ENCODE data around the gene ADGRV1.

Gene ADGRV1

DNA sequence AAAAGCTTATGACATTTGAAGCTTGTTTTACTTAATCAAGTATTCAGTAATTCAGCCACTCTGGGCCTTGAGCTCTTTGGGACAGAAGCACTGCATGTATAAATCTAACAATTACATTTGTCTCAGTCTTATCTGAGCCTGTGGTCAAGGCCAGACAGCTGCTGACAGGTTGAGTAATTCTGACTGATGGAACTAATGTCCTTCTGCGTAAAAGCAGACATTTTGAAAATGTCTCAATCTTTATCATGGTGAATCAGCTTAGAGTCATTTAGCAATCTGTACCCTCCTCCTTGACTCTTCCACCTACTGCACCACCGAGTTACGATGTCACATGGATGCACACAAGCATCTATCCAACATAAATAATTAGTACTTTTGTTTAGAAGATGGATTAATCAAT, 424.6 kb downstream of the ADGRV1 start:
- no peak for DNase-seq (ENCODE audit: low spot score)
- in situ Hi-C loops (cut with MboI; ENCODE audit: low sequenced_read_pairs, unreplicated experiment): no loop called here

DNA sequence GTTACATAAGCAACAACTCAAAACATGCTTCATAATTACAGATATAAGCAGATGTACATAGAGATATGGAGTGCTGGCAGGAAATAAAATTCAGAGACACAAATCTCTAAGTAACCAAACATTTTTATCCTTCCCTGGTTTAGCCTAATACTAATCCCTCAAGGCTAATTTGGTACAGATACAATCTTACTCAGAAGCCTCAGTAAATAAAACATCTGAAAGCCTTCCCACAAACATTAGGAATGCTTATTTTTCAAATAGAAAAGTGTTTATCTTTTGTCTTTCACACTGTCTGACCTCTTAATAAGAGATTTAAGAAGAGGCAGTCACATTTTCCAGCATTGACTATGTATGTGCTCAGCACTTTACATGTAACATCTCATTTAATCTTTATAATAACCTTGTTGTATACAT, 425.1 kb downstream of the ADGRV1 start:
- TF ChIP-seq, protein P1, sequence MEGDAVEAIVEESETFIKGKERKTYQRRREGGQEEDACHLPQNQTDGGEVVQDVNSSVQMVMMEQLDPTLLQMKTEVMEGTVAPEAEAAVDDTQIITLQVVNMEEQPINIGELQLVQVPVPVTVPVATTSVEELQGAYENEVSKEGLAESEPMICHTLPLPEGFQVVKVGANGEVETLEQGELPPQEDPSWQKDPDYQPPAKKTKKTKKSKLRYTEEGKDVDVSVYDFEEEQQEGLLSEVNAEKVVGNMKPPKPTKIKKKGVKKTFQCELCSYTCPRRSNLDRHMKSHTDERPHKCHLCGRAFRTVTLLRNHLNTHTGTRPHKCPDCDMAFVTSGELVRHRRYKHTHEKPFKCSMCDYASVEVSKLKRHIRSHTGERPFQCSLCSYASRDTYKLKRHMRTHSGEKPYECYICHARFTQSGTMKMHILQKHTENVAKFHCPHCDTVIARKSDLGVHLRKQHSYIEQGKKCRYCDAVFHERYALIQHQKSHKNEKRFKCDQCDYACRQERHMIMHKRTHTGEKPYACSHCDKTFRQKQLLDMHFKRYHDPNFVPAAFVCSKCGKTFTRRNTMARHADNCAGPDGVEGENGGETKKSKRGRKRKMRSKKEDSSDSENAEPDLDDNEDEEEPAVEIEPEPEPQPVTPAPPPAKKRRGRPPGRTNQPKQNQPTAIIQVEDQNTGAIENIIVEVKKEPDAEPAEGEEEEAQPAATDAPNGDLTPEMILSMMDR (IDR thresholded peaks at IDR 0.05; ENCODE audit: borderline replicate concordance, control extremely low read depth, extremely low read depth, insufficient read depth, missing control alignments): no peak
- in situ Hi-C loops (cut with MboI; ENCODE audit: low sequenced_read_pairs, unreplicated experiment): no loop called here
- DNase-seq (ENCODE audit: low spot score): no peak

More for the DNA sequence above, 424.6 kb downstream of the ADGRV1 start:
- TF ChIP-seq, protein P1 (IDR thresholded peaks at IDR 0.05; ENCODE audit: borderline replicate concordance, control extremely low read depth, extremely low read depth, insufficient read depth, missing control alignments): no peak

DNA sequence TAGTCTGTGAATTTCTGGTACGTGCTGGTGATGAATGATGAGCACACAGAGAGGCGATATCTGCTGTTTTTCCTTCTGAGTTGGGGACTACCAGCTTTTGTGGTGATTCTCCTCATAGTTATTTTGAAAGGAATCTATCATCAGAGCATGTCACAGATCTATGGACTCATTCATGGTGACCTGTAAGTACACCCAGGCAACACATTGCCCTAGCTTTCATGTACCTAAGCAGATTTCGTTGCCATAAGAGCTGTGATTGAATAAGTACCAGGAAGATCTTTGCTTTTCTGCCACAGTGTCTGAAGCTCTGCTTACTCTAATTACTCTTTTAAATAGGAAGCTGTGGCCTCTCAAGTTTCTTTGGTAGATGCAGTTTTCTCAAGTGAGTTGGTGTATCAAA, 426.7 kb downstream of the ADGRV1 start:
- in situ Hi-C loops (cut with MboI; ENCODE audit: low sequenced_read_pairs, unreplicated experiment): no loop called here
- TF ChIP-seq, protein P1 (IDR thresholded peaks at IDR 0.05; ENCODE audit: borderline replicate concordance, control extremely low read depth, extremely low read depth, insufficient read depth, missing control alignments): no peak
- DNase-seq (ENCODE audit: low spot score): no peak

DNA sequence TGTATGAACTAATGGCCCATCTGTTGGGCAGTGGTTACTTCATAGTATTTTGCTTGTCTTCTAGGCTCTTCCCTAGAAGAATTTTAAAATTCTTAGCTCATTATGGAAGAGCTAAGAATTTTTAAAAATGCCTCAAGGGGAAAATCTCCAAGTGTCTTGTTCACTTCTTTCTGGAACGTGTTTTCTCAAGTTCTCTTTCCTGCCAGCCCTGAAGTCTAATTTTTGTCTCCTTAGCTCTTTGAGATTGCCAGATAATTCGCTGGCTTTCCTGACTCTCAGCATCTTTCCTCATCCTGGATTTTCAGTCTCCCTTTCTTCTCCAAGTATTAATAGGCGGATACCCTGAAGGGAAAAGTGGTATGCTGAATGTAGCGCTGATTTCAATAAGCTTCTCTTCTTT, 429.1 kb downstream of the ADGRV1 start:
- in situ Hi-C loops (cut with MboI; ENCODE audit: low sequenced_read_pairs, unreplicated experiment): no loop called here
- no peak for DNase-seq (ENCODE audit: low spot score)
- TF ChIP-seq, protein P1 (IDR thresholded peaks at IDR 0.05; ENCODE audit: borderline replicate concordance, control extremely low read depth, extremely low read depth, insufficient read depth, missing control alignments): no peak

DNA sequence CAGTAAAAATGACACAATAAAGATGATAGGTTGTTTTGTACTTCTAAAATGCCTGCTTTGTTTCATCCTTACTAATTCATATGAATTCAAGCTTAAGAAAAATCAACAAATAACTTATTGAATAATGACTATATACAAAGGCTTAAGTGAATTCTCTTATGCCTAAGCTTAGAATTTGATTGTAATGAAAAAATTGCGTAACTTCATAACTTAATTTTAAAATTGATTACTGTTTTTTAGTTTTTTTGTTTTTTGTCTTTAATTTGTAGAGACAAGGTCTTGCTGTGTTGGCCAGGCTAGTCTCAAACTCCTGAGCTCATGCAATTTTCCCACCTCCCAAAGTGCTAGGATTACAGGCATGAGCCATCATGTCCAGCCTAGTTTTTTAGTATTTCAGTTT, 432.6 kb downstream of the ADGRV1 start:
- in situ Hi-C loops (cut with MboI; ENCODE audit: low sequenced_read_pairs, unreplicated experiment): no loop called here
- TF ChIP-seq, protein P1 (IDR thresholded peaks at IDR 0.05; ENCODE audit: borderline replicate concordance, control extremely low read depth, extremely low read depth, insufficient read depth, missing control alignments): no peak
- no peak for DNase-seq (ENCODE audit: low spot score)

DNA sequence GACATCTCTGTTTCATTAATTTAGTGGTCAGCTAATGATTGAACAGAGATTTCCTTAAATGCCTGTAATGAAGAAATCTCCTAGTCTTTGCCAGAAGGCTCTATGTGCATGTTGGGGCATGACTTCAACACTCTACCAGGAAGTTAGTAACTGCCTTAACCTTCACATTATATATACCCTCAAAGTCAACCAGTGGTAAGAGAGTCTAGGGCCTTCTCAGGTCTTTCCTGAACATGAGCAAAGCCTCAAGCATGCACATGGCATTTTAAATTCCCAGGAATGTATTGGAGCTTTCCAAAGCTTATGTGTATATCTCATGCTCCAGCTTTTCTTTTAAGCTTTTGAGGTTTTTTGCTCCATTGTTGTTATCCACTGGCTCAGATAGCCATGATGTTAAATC, 436.2 kb downstream of the ADGRV1 start:
- in situ Hi-C loops (cut with MboI; ENCODE audit: low sequenced_read_pairs, unreplicated experiment): no loop called here
- TF ChIP-seq, protein P1 (IDR thresholded peaks at IDR 0.05; ENCODE audit: borderline replicate concordance, control extremely low read depth, extremely low read depth, insufficient read depth, missing control alignments): no peak
- DNase-seq (ENCODE audit: low spot score): no peak

DNA sequence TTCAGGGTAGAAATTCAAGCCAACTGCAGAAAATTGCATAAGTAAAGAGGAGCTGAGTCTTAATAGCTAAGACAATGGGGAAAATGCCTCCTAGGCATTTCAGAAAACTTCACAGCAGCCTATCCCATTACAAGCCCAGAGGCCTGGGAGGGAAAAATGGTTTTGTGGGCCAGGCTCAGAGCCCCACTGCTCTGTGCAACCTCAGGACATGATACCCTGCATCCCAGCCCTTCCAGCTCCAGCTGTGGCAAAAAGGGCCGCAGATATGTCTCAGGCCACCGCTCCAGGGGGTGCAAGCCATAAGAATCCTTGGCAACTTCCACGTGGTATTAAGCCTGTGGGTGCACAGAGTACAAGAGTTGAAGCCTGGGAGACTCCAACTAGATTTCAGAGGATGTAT, 437.5 kb downstream of the ADGRV1 start:
- in situ Hi-C loops (cut with MboI; ENCODE audit: low sequenced_read_pairs, unreplicated experiment): no loop called here
- no peak for DNase-seq (ENCODE audit: low spot score)
- TF ChIP-seq, protein P1 (IDR thresholded peaks at IDR 0.05; ENCODE audit: borderline replicate concordance, control extremely low read depth, extremely low read depth, insufficient read depth, missing control alignments): no peak

All from GM13976 (cell line).